WTC11 (cell line): ENCODE data around the gene DNAAF2. TPM values are rescaled to one million over a fixed set of nuclear protein-coding genes. Genes with fewer than 3 reads are reported as not detected.
A peak's percentile ranks its signal among the peaks of the same experiment; 100 is the strongest.

Experiments
- ATAC-seq: fragments of 200-7000 bp; cut with Tn5 transposase; 2 replicates; pipeline ENCODE4 v1.10.0; 2021; ENCODE audit warnings: mild to moderate bottlenecking, moderate library complexity
- CTCF ChIA-PET: fragments of 300-600 bp; sonication (Branson Sonifier 250); formaldehyde crosslinking; loops from one replicate; lab custom pipeline; 2021; ENCODE audit warnings: antibody characterized with exemption; lab: Charles Lee
- POLR2A ChIA-PET: fragments of 350-600 bp; sonication (Branson Sonifier 250); formaldehyde crosslinking; loops from one replicate; lab custom pipeline; 2021; ENCODE audit warnings: antibody characterized with exemption; lab: Charles Lee
- DNase-seq: peaks from one replicate; pipeline ENCODE4 v3.0.0; 2021; ENCODE audit warnings: low spot score
- H3K27ac Mint-ChIP-seq: 2 replicates; pipeline ENCODE4 v1.8.0; 2021; ENCODE audit warnings: mixed read lengths
- H3K27me3 Mint-ChIP-seq: 2 replicates; pipeline ENCODE4 v1.8.0; 2021; ENCODE audit warnings: low read depth, mild to moderate bottlenecking, moderate library complexity, mixed read lengths
- H3K36me3 Mint-ChIP-seq: 2 replicates; pipeline ENCODE4 v1.8.0; 2021; ENCODE audit warnings: mixed read lengths
- H3K4me1 Mint-ChIP-seq: 2 replicates; pipeline ENCODE4 v1.8.0; 2022; ENCODE audit warnings: mixed read lengths
- H3K4me3 Mint-ChIP-seq: 2 replicates; pipeline ENCODE4 v1.8.0; 2021; ENCODE audit warnings: mild to moderate bottlenecking, moderate library complexity, mixed read lengths
- H3K9me3 Mint-ChIP-seq: 2 replicates; pipeline ENCODE4 v1.8.0; 2021; ENCODE audit warnings: mixed read lengths
- AFF4 ChIP-seq: sonication (generic); formaldehyde crosslinking; IDR thresholded peaks from 2 replicates; pipeline ENCODE4 v1.8.1; 2023; ENCODE audit warnings: mild to moderate bottlenecking, missing genetic modification reagents, borderline replicate concordance
- ATF2 ChIP-seq: sonication (generic); formaldehyde crosslinking; IDR thresholded peaks from 2 replicates; pipeline ENCODE4 v1.8.1; 2022; ENCODE audit warnings: low read depth, missing genetic modification reagents, borderline replicate concordance
- EMX1 ChIP-seq: fragments of 250-450 bp; sonication (Bioruptor Pico); IDR thresholded peaks from 2 replicates; pipeline ENCODE4 v1.8.0; 2021; ENCODE audit warnings: mild to moderate bottlenecking
- FOXP1 ChIP-seq: sonication (generic); formaldehyde crosslinking; IDR thresholded peaks from 2 replicates; pipeline ENCODE4 v1.8.0; 2022; ENCODE audit warnings: missing genetic modification reagents, mild to moderate bottlenecking, moderate library complexity, borderline replicate concordance
- HMGA2 ChIP-seq: fragments of 250-450 bp; sonication (Bioruptor Pico); IDR thresholded peaks from 2 replicates; pipeline ENCODE4 v1.4.0; 2021; ENCODE audit warnings: mild to moderate bottlenecking, moderate library complexity
- HMGXB4 ChIP-seq: sonication (generic); formaldehyde crosslinking; IDR thresholded peaks from 2 replicates; pipeline ENCODE4 v1.8.1; 2023; ENCODE audit warnings: mild to moderate bottlenecking, moderate library complexity, missing genetic modification reagents
- IRF2 ChIP-seq: sonication (generic); formaldehyde crosslinking; IDR thresholded peaks from 2 replicates; pipeline ENCODE4 v1.8.0; 2022; ENCODE audit warnings: low read depth, missing genetic modification reagents, borderline replicate concordance
- NFE2L1 ChIP-seq: sonication (generic); formaldehyde crosslinking; IDR thresholded peaks from 2 replicates; pipeline ENCODE4 v1.8.1; 2023; ENCODE audit warnings: missing genetic modification reagents
- NR3C1 ChIP-seq: sonication (generic); formaldehyde crosslinking; conservative IDR thresholded peaks from 2 replicates; pipeline ENCODE4 v1.8.1; 2023; ENCODE audit warnings: low read depth, mild to moderate bottlenecking, missing genetic modification reagents
- PRRX2 ChIP-seq: fragments of 250-450 bp; sonication (Bioruptor Pico); IDR thresholded peaks from 2 replicates; pipeline ENCODE4 v1.8.0; 2021; ENCODE audit warnings: mild to moderate bottlenecking
- SP1 ChIP-seq: sonication (generic); formaldehyde crosslinking; conservative IDR thresholded peaks from 2 replicates; pipeline ENCODE4 v1.8.1; 2022; ENCODE audit warnings: missing genetic modification reagents
- USF1 ChIP-seq: sonication (generic); formaldehyde crosslinking; IDR thresholded peaks from 2 replicates; pipeline ENCODE4 v1.8.0; 2022; ENCODE audit warnings: mild to moderate bottlenecking, missing genetic modification reagents
- ZNF121 ChIP-seq: sonication (generic); formaldehyde crosslinking; IDR thresholded peaks from 2 replicates; pipeline ENCODE4 v1.8.0; 2023; ENCODE audit warnings: missing genetic modification reagents
- ZNF219 ChIP-seq: sonication (generic); formaldehyde crosslinking; IDR thresholded peaks from 2 replicates; pipeline ENCODE4 v1.8.0; 2023; ENCODE audit warnings: missing genetic modification reagents, mild to moderate bottlenecking, borderline replicate concordance
- ZNF232 ChIP-seq: sonication (generic); formaldehyde crosslinking; IDR thresholded peaks from 2 replicates; pipeline ENCODE4 v1.8.0; 2022; ENCODE audit warnings: mild to moderate bottlenecking, missing genetic modification reagents
- ZNF263 ChIP-seq: sonication (generic); formaldehyde crosslinking; IDR thresholded peaks from 2 replicates; pipeline ENCODE4 v1.8.1; 2022; ENCODE audit warnings: low read depth, mild to moderate bottlenecking, moderate library complexity, missing genetic modification reagents
- ZNF532 ChIP-seq: fragments of 250-450 bp; sonication (Bioruptor Pico); IDR thresholded peaks from 2 replicates; pipeline ENCODE4 v1.9.0; 2021; ENCODE audit warnings: mild to moderate bottlenecking, borderline replicate concordance
- ZNF671 ChIP-seq: fragments of 250-450 bp; sonication (Bioruptor Pico); IDR thresholded peaks from 2 replicates; pipeline ENCODE4 v1.8.0; 2021; ENCODE audit warnings: mild to moderate bottlenecking
- total RNA-seq: library from RNA; stranded (reverse); gene quantifications from 3 replicates; pipeline ENCODE4 v1.2.3, GENCODE V29; 2021

The DNAAF2 gene
- total RNA-seq, 1 experiment from 2014 or later, result 19.9 TPM

- TF ChIP-seq ATF2 (CRISPR knock-in tag) (no peak), NFE2L1 (CRISPR knock-in tag) (no peak), AFF4 (CRISPR knock-in tag) (no peak)
These were observed 2.6 kb upstream of the DNAAF2 start (continued) for GRCh38 chr14:49637534-49638078.

GRCh38 chr14:49636866-49637265 is 1.8 kb upstream of the DNAAF2 start:
- Mint-ChIP-seq H3K27me3 (no peaks in the 10 kb centered on the region), H3K27ac (peak overlapping the region; percentile 82), H3K4me1 (peaks cover 29% of the 10 kb centered on the region), H3K4me3 (peak overlapping the region; percentile 99), H3K36me3 (peaks cover 33% of the 10 kb centered on the region), H3K9me3 (no peaks in the 10 kb centered on the region)
- POLR2A ChIA-PET, result interaction anchor here (2.4 kb wide), 1 partner anchor 16 kb away, joined by 6 read pairs; the partner anchor contains the start of genes MGAT2 and RPL36AL
- TF ChIP-seq HMGXB4 (CRISPR knock-in tag) (no peak), ZNF671 (CRISPR knock-in tag) (no peak), ZNF532 (CRISPR knock-in tag) (no peak), ATF2 (CRISPR knock-in tag) (no peak), ZNF121 (CRISPR knock-in tag) (no peak), ZNF263 (CRISPR knock-in tag) (no peak), NR3C1 (CRISPR knock-in tag) (no peak), USF1 (CRISPR knock-in tag) (no peak), SP1 (CRISPR knock-in tag) (no peak), EMX1 (no peak), HMGA2 (no peak), FOXP1 (CRISPR knock-in tag) (no peak), ZNF232 (CRISPR knock-in tag) (no peak), PRRX2 (CRISPR knock-in tag) (no peak), IRF2 (CRISPR knock-in tag) (no peak), ZNF219 (no peak)
- DNase-seq (no peak), ATAC-seq (no peak)
- CTCF ChIA-PET, result no interaction called here
